Psoas muscle (tissue), 8 donors: Measurements from ENCODE around the gene HIPK4. TPM values are rescaled to one million over a fixed set of nuclear protein-coding genes. Genes with fewer than 3 reads are reported as not detected.

Source experiments
- ATAC-seq, 4 donors: fragments of 200-7000 bp; cut with Tn5 transposase; one replicate each; pipeline ENCODE4 v1.9.1; 2020; ENCODE audit warnings: moderate library complexity in 3 of 4, mild to moderate bottlenecking in 2 of 4
- DNase-seq, 2 donors: peaks; one replicate each; pipeline ENCODE4 v3.0.0-alpha.2; 2020
- H3K27ac ChIP-seq: fragments of 200-600 bp; one replicate; pipeline ENCODE4 v1.8.0; 2022
- H3K27me3 ChIP-seq, 3 donors: fragments of 200-600 bp in 1 of 3; one replicate each; pipeline versions ENCODE4 v1.6.1 to v1.8.0; 2013 to 2022; ENCODE audit warnings: low read length in 2 of 3, mild to moderate bottlenecking in 2 of 3, moderate library complexity in 1 of 3; ENCODE audit not compliant: insufficient read depth in 3 of 3
- H3K36me3 ChIP-seq, 2 donors: fragments of 200-600 bp in 1 of 2; one replicate each; pipeline versions ENCODE4 v1.6.1 to v1.8.0; 2013 to 2022; ENCODE audit warnings: low read depth in 1 of 2, mild to moderate bottlenecking in 1 of 2, moderate library complexity in 1 of 2; ENCODE audit not compliant: insufficient read depth in 1 of 2
- H3K4me1 ChIP-seq: fragments of 200-600 bp; one replicate; pipeline ENCODE4 v1.8.0; 2022
- H3K4me3 ChIP-seq: fragments of 200-600 bp; one replicate; pipeline ENCODE4 v1.8.0; 2022; ENCODE audit warnings: mild to moderate bottlenecking
- H3K9me3 ChIP-seq: fragments of 200-600 bp; one replicate; pipeline ENCODE4 v1.8.0; 2022
- CTCF ChIP-seq: fragments of 200-600 bp; IDR thresholded peaks from one replicate; pipeline ENCODE4 v1.8.0; 2022; ENCODE audit warnings: antibody characterized with exemption
- WGBS, 3 donors: extraction: QIAGEN DNeasy Blood & Tissue Kit; methylation state at CpG; one replicate each; pipeline versions ENCODE4 v1.1.6 to v1.1.7; 2013; 5-methylcytosine and 5-hydroxymethylcytosine counted together
- intact Hi-C, 2 donors: fragments of 100-400 bp; cut with DNase I; formaldehyde crosslinking; loops; one replicate each; pipeline versions ENCODE4 v1.11.0 to v1.14.2; 2022
- polyA plus RNA-seq, 3 donors: library from polyadenylated mRNA; stranded (reverse); fragments of 200-250 nt; gene quantifications; one replicate each; pipeline ENCODE4 v1.2.3, GENCODE V29; 2013
- total RNA-seq, 4 donors: library from RNA; stranded (reverse); fragmentation: NEBNext Ultra II Directional in 2 of 4; extraction: Animal tissue kit (Norgen Biotek cat#: 25700) in 2 of 4; gene quantifications; one replicate each; pipeline versions ENCODE4 v1.2.1 to v1.2.4, GENCODE V29; 2021 to 2023
- donor health status: healthy with polysubstance abuse.
- donor health status: DM: no; HTN: no; CAD: no; lungs with moderate emphysema.
- donor health status: Bipolar disorder and iron deficiency.
- donor health status: healthy.
- donor health status: DM: yes; HTN: yes; CAD: no.
- donor health status: DM: no; HTN: no; CAD: no.
- donor health status: DM: no; HTN: no; CAD: no.
- donor health status: DM: yes; HTN: yes; CAD: no.

The HIPK4 gene
- total and polyA plus RNA-seq, 7 donors = 0.03 to 0.11 (median 0.08) TPM; not detected in 4

- ATAC-seq = peak in 2 of 4 donors; percentile 14 to 21
- no peak overlapping the region for H3K4me3 ChIP-seq
- no peaks in the 10 kb centered on the region for H3K9me3 ChIP-seq
- WGBS, 3 donors = 92 to 97% (median 96%) methylated on average over 3 to 5 of the region's 5 CpGs
- TF ChIP-seq CTCF = no peak
- H3K27ac ChIP-seq = no peak overlapping the region
- peaks cover 0 to 8% of the 10 kb centered on the region in 2 donors for H3K36me3 ChIP-seq
- intact Hi-C loops = loop anchor here (5.0 kb wide), 1 partner anchor 39 kb away; no protein-coding TSS in a partner anchor
- H3K27me3 ChIP-seq = no peaks in the 10 kb centered on the region
- H3K4me1 ChIP-seq = no peaks in the 10 kb centered on the region
- no peak for DNase-seq
Measured at GRCh38 chr19:40358773-40359172, 31.2 kb downstream of the HIPK4 start.

DNA sequence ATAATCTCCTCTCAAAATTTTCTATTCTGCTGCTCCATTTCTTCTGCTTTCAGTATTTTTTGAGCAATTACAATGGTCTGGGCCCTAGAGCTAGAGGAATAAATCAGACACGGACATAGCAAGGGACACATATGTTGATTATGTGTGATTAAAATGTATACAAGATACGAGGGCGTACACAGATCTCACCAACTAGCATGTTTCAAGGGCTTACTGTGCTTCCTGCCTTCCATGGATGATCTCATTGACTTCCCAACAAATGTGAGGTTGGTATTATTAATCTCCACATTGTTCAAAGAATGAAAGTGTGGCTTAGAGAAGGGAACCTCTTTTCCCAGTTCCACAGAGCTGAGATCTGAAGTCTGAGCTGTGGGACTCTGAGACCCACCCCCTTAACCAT, 32.3 kb downstream of the HIPK4 start:
- no peak for DNase-seq
- no peaks in the 10 kb centered on the region for H3K4me1 ChIP-seq
- intact Hi-C loops = loop anchor here (5.0 kb wide), 1 partner anchor 40 kb away; no protein-coding TSS in a partner anchor
- peaks cover 0 to 8% of the 10 kb centered on the region in 2 donors for H3K36me3 ChIP-seq
- no peak overlapping the region for H3K4me3 ChIP-seq
- H3K27ac ChIP-seq = no peak overlapping the region
- no peak for ATAC-seq
- no peaks in the 10 kb centered on the region for H3K9me3 ChIP-seq
- 83 to 90% (median 85%) methylated on average over 3 of the region's 3 CpGs for WGBS, 3 donors
- no peaks in the 10 kb centered on the region for H3K27me3 ChIP-seq
- no peak for TF ChIP-seq CTCF

- ATAC-seq (no peak), DNase-seq (no peak)
- no peaks in the 10 kb centered on the region for H3K9me3 ChIP-seq
- H3K36me3 ChIP-seq = peaks cover 0 to 8% of the 10 kb centered on the region in 2 donors
- H3K4me1 ChIP-seq = no peaks in the 10 kb centered on the region
- WGBS, 3 donors = 83 to 91% (median 86%) methylated on average over 6 of the region's 6 CpGs
- no peak for TF ChIP-seq CTCF
- H3K4me3 ChIP-seq = no peak overlapping the region
- no peaks in the 10 kb centered on the region for H3K27me3 ChIP-seq
- no peak overlapping the region for H3K27ac ChIP-seq
- intact Hi-C loops = loop anchor here (5.0 kb wide), 1 partner anchor 40 kb away; no protein-coding TSS in a partner anchor
Measured at GRCh38 chr19:40356681-40357595, 33.0 kb downstream of the HIPK4 start.

DNA sequence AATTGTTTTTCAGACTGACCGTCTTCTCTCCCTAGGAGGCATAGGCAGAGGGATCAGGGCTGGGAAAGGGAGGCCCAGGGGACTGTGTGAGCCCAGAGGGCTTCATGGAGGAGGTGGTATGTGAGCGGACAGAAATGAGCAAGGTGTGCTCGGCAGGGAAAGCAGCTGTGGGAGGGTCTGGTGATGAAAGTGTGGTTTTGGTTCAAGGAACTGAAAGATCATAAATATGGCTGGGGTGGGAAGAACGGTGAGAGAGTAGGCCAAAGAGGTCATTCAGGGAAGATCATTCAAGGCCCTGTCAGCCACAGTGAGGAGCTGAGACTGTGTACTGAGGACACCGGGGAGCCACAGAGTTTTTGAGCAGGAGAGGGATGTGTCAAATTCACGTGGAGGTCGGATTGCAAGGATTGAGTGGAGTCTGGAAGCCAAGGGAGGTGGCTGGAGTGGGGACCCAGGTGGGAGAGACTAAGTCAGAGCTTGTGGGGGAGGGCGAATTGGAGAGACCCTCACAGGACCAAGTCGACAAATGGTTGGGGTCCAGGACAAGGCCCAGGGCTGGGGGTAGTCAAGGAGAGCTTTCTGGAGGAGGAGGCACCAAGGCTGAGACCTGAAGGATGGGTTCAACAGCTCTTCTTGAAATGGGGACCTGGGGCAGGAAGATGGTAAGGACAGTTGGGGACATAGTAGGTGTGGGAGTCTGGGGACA, 33.9 kb downstream of the HIPK4 start:
- Histone ChIP-seq H3K27me3 (no peaks in the 10 kb centered on the region), H3K4me3 (no peak overlapping the region), H3K36me3 (peaks cover 0 to 8% of the 10 kb centered on the region in 2 donors), H3K9me3 (no peaks in the 10 kb centered on the region), H3K27ac (no peak overlapping the region), H3K4me1 (no peaks in the 10 kb centered on the region)
- DNase-seq = no peak
- intact Hi-C loops = loop anchor here (5.0 kb wide), 1 partner anchor 41 kb away; no protein-coding TSS in a partner anchor
- 76 to 88% (median 85%) methylated on average over 9 of the region's 9 CpGs for WGBS, 3 donors
- ATAC-seq = no peak
- TF ChIP-seq CTCF = no peak
